MM.1S (cell line): Measurements from ENCODE around the gene PCNT.

Experiments used
- DNase-seq: peaks from one replicate; pipeline ENCODE4 v3.0.0-alpha.2; 2015
- H2AFZ ChIP-seq: fragments of 300-600 bp; sonication (generic); 2 replicates; pipeline ENCODE4 v1.6.0; 2016; ENCODE audit warnings: antibody characterized with exemption, low read length
- H3F3A ChIP-seq: fragments of 300-600 bp; sonication (generic); 2 replicates; pipeline ENCODE4 v1.6.1; 2016; ENCODE audit warnings: mild to moderate bottlenecking, antibody characterized with exemption, low read length, moderate library complexity, mixed read lengths; ENCODE audit not compliant: insufficient read depth
- H3K27ac ChIP-seq: fragments of 300-600 bp; sonication (generic); 2 replicates; pipeline ENCODE4 v1.5.1; 2016; ENCODE audit warnings: mild to moderate bottlenecking, low read length
- H3K27me3 ChIP-seq: fragments of 300-600 bp; sonication (generic); replicated peaks from 2 replicates; pipeline ENCODE4 v1.6.0; 2016; ENCODE audit warnings: low read length; ENCODE audit not compliant: insufficient read depth
- H3K36me3 ChIP-seq: fragments of 300-600 bp; sonication (generic); replicated peaks from 2 replicates; pipeline ENCODE4 v1.6.1; 2016; ENCODE audit warnings: mild to moderate bottlenecking, low read length, mixed read lengths; ENCODE audit not compliant: insufficient read depth
- H3K4me1 ChIP-seq: fragments of 300-600 bp; sonication (generic); 2 replicates; pipeline ENCODE4 v1.6.1; 2016; ENCODE audit warnings: low read length, mixed read lengths
- H3K4me2 ChIP-seq: fragments of 300-600 bp; sonication (generic); 2 replicates; pipeline ENCODE4 v1.6.0; 2016; ENCODE audit warnings: low read depth, low read length
- H3K4me3 ChIP-seq: fragments of 300-600 bp; sonication (generic); 2 replicates; pipeline ENCODE4 v1.5.1; 2016; ENCODE audit warnings: low read length, mixed read lengths
- H3K79me2 ChIP-seq: fragments of 300-600 bp; sonication (generic); 2 replicates; pipeline ENCODE4 v1.6.1; 2016; ENCODE audit warnings: mixed run types, low read length, mixed read lengths
- H3K9ac ChIP-seq: fragments of 300-600 bp; sonication (generic); 2 replicates; pipeline ENCODE4 v1.6.1; 2016; ENCODE audit warnings: low read length, mixed read lengths
- H3K9me2 ChIP-seq: fragments of 300-600 bp; sonication (generic); replicated peaks from 2 replicates; pipeline ENCODE4 v1.6.1; 2016; ENCODE audit warnings: mild to moderate bottlenecking, low read length, mixed read lengths; ENCODE audit not compliant: insufficient read depth
- H3K9me3 ChIP-seq: fragments of 300-600 bp; sonication (generic); replicated peaks from 2 replicates; pipeline ENCODE4 v1.6.1; 2016; ENCODE audit warnings: mild to moderate bottlenecking, low read length, mixed read lengths; ENCODE audit not compliant: insufficient read depth
- H4K20me1 ChIP-seq: fragments of 300-600 bp; sonication (generic); 2 replicates; pipeline ENCODE4 v1.6.1; 2016; ENCODE audit warnings: mild to moderate bottlenecking, low read length, moderate library complexity, mixed read lengths; ENCODE audit not compliant: insufficient read depth
- EZH2 ChIP-seq: fragments of 300-600 bp; sonication (generic); optimal IDR thresholded peaks from 2 replicates; pipeline ENCODE3; 2017; ENCODE audit warnings: low read depth, mild to moderate bottlenecking, antibody characterized with exemption, low read length, mixed read lengths
- EZH2phosphoT487 ChIP-seq: fragments of 300-600 bp; sonication (generic); IDR thresholded peaks from 2 replicates; pipeline ENCODE4 v1.6.1; 2018; ENCODE audit warnings: antibody characterized with exemption, low read length
- TF ChIP-seq, protein P1 (sequence below): fragments of 300-600 bp; sonication (generic); IDR thresholded peaks from 2 replicates; pipeline ENCODE4 v1.5.1; 2016; ENCODE audit warnings: antibody characterized with exemption, low read length, mixed read lengths

The PCNT gene

GRCh38 chr21:46295177-46295770, 28.7 kb upstream of the PCNT start:
- H3K4me2 ChIP-seq, result no peak overlapping the region
- no peak overlapping the region for H3K4me3 ChIP-seq
- H3F3A ChIP-seq, result no peaks in the 10 kb centered on the region
- H3K9me3 ChIP-seq, result no peaks in the 10 kb centered on the region
- H3K27me3 ChIP-seq, result no peaks in the 10 kb centered on the region
- no peaks in the 10 kb centered on the region for H3K9me2 ChIP-seq
- H4K20me1 ChIP-seq, result no peaks in the 10 kb centered on the region
- TF ChIP-seq, protein P1, sequence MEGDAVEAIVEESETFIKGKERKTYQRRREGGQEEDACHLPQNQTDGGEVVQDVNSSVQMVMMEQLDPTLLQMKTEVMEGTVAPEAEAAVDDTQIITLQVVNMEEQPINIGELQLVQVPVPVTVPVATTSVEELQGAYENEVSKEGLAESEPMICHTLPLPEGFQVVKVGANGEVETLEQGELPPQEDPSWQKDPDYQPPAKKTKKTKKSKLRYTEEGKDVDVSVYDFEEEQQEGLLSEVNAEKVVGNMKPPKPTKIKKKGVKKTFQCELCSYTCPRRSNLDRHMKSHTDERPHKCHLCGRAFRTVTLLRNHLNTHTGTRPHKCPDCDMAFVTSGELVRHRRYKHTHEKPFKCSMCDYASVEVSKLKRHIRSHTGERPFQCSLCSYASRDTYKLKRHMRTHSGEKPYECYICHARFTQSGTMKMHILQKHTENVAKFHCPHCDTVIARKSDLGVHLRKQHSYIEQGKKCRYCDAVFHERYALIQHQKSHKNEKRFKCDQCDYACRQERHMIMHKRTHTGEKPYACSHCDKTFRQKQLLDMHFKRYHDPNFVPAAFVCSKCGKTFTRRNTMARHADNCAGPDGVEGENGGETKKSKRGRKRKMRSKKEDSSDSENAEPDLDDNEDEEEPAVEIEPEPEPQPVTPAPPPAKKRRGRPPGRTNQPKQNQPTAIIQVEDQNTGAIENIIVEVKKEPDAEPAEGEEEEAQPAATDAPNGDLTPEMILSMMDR, result no peak
- TF ChIP-seq EZH2 (no peak), EZH2phosphoT487 (no peak)
- DNase-seq, result no peak
- no peaks in the 10 kb centered on the region for H3K4me1 ChIP-seq
- no peaks in the 10 kb centered on the region for H3K79me2 ChIP-seq
- no peak overlapping the region for H3K9ac ChIP-seq
- H2AFZ ChIP-seq, result no peak overlapping the region
- peaks cover 6% of the 10 kb centered on the region; the same call in 1 of the 2 replicates for H3K36me3 ChIP-seq
- H3K27ac ChIP-seq, result no peak overlapping the region

DNA sequence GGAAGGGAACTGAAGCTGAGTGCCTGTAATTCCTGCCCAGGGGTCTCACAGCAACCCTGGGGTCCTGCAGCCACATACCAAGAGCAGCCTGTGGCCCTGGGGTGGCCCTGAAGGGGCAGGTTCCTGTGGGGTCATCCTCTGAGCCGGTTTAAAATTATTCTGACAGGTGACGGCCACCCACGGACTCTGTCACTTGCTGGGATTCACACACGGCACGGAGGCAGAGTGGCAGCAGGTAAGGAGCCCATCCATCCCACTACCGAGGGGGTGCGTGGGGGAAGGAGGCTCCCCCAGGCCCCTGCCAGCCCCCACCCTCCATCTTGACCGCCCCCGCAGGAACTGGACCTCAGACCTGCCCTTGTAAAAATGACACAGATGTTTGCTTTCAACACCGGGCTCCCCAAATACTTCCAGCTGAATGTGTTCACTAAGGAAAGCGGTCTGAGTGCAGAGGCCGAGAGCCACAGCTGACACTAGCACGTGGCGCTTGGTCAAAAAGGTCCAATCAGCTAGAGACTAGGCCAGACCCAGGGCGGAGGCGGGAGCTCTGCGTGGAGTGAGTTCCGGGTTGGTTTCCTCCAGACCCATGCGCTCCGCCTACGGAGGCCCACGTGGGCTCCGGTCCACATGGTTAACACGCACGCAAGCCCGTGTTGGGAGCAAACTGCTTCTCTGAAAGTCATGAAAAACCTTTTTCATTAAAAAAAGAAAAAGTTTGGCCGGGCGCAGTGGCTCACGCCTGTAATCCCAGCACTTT, 27.8 kb upstream of the PCNT start:
- no peak overlapping the region for H2AFZ ChIP-seq
- no peak overlapping the region for H3K4me2 ChIP-seq
- H3K4me1 ChIP-seq, result no peaks in the 10 kb centered on the region
- peaks cover 6% of the 10 kb centered on the region; the same call in 1 of the 2 replicates for H3K36me3 ChIP-seq
- no peak overlapping the region for H3K27ac ChIP-seq
- no peaks in the 10 kb centered on the region for H3K9me2 ChIP-seq
- TF ChIP-seq, protein P1, result no peak
- TF ChIP-seq EZH2, result no peak
- TF ChIP-seq EZH2phosphoT487, result no peak
- no peaks in the 10 kb centered on the region for H3K27me3 ChIP-seq
- no peaks in the 10 kb centered on the region for H4K20me1 ChIP-seq
- H3K9ac ChIP-seq, result no peak overlapping the region
- DNase-seq, result no peak
- no peak overlapping the region for H3K4me3 ChIP-seq
- no peaks in the 10 kb centered on the region for H3K79me2 ChIP-seq
- no peaks in the 10 kb centered on the region for H3F3A ChIP-seq
- H3K9me3 ChIP-seq, result no peaks in the 10 kb centered on the region

DNA sequence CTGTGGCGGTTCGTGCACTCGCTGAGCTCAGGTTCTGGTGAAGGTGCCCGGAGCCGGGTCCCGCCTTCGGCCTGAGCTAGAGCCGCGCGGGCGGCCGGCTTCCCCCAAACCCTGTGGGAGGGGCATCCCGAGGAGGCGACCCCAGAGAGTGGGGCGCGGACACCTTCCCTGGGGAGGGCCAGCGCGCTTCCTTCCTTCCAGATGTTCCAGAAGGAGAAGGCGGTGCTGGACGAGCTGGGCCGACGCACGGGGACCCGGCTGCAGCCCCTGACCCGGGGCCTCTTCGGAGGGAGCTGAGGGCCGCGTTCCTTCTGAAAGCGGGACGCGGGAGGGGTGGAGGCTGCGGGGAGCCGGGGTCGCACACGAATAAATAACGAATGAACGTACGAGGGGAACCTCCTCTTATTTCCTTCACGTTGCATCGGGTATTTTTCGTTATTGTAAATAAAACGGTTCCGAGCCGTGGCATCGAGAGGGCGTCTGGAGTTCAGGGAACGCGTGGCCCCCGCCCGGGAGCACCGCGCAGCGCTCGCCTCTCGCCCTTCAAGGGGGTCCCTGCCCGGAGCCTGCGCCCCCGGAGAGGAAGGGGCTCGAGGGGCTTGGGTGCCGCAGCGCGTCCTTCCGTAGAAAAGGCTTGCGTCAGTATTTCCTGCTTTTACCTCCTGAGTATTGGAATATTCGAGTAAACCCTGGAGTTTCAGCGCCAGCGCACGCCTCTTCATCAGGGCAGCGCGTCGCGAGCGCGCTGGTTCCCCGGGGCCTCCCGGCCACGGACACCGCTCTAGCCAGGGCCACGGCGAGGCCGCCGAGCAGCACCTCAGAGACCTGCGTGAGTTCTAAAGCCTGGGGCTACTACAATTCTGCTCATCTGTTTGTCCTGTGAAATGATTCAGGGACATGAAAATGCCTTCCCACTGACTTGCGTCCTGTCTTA, 26.4 kb upstream of the PCNT start:
- no peaks in the 10 kb centered on the region for H4K20me1 ChIP-seq
- 0 out of 2 replicates have a peak, but pooled peaks cover 3% of the 10 kb centered on the region for H3K36me3 ChIP-seq
- H3F3A ChIP-seq, result no peaks in the 10 kb centered on the region
- no peaks in the 10 kb centered on the region for H3K4me1 ChIP-seq
- no peak overlapping the region for H3K9ac ChIP-seq
- no peak for TF ChIP-seq EZH2
- no peaks in the 10 kb centered on the region for H3K79me2 ChIP-seq
- H3K27me3 ChIP-seq, result no peaks in the 10 kb centered on the region
- no peak for DNase-seq
- no peaks in the 10 kb centered on the region for H3K9me3 ChIP-seq
- no peak overlapping the region for H2AFZ ChIP-seq
- H3K9me2 ChIP-seq, result no peaks in the 10 kb centered on the region
- no peak overlapping the region for H3K4me2 ChIP-seq
- no peak overlapping the region for H3K4me3 ChIP-seq
- no peak overlapping the region for H3K27ac ChIP-seq
